Fibroblast of skin of left biceps (primary cell): Measurements from ENCODE around the gene HS1BP3.

ENCODE experiments used
- DNase-seq, 2 experiments: peaks; one replicate each; pipeline ENCODE4 v3.0.0-alpha.2; 2013; ENCODE audit warnings: low read depth in 2 of 2

HS1BP3 gene

GRCh38 chr2:20599861-20600461 is 50.9 kb downstream of the HS1BP3 start:
- DNase-seq = no peak

- DNase-seq = no peak
These were observed 51.8 kb downstream of the HS1BP3 start for GRCh38 chr2:20599001-20599600.

GRCh38 chr2:20597860-20598183 is 53.1 kb downstream of the HS1BP3 start:
- no peak for DNase-seq

GRCh38 chr2:20596973-20597859 is 53.7 kb downstream of the HS1BP3 start:
- no peak for DNase-seq

- DNase-seq = no peak
These were observed 54.5 kb downstream of the HS1BP3 start for GRCh38 chr2:20596193-20596972.

- DNase-seq = no peak
These were observed 55.3 kb downstream of the HS1BP3 start for GRCh38 chr2:20595439-20596192.

GRCh38 chr2:20594957-20595356 is 55.9 kb downstream of the HS1BP3 start:
- no peak for DNase-seq

- DNase-seq = no peak
These were observed 56.7 kb downstream of the HS1BP3 start for GRCh38 chr2:20594048-20594750.

- DNase-seq = no peak
These were observed 57.5 kb downstream of the HS1BP3 start for GRCh38 chr2:20593072-20594034.

- DNase-seq = no peak
These were observed 58.5 kb downstream of the HS1BP3 start for GRCh38 chr2:20592106-20593071.

- DNase-seq = no peak
These were observed 60.0 kb downstream of the HS1BP3 start for GRCh38 chr2:20590704-20591515.

- DNase-seq = no peak
These were observed 60.8 kb downstream of the HS1BP3 start for GRCh38 chr2:20589975-20590703.

- DNase-seq = no peak
These were observed 61.7 kb downstream of the HS1BP3 start for GRCh38 chr2:20588918-20589871.

GRCh38 chr2:20585710-20586594 is 64.9 kb downstream of the HS1BP3 start:
- no peak for DNase-seq

- DNase-seq = no peak
These were observed 65.6 kb downstream of the HS1BP3 start for GRCh38 chr2:20585359-20585709.
